Limb (tissue), 2 donors: Measurements from ENCODE around the gene SUSD1.
"Not testable (repeated sequence)": the region's sequence is repeated elsewhere in the genome, so short reads cannot be mapped to it uniquely, and the experiment has no call there.

Experiments used
- DNase-seq, 2 donors: peaks; one replicate each; pipeline ENCODE4 v3.0.0-alpha.2; 2016; ENCODE audit errors: extremely low spot score in 2 of 2

SUSD1 gene

GRCh38 chr9:112174965-112175795 lies at the start of gene SUSD1:
Gene SUSD1 (minus strand): TSS chr9:112175297. CDS start chr9:112175235, 62 bp downstream.
- DNase-seq: peak in 1 of 2 donors; percentile 70

GRCh38 chr9:112224401-112225289 lies 49.5 kb upstream of the SUSD1 start:
- DNase-seq: no peak

- no peak for DNase-seq
These were observed 43.8 kb upstream of the SUSD1 start for GRCh38 chr9:112218908-112219307.

- no peak for DNase-seq
These were observed 37.8 kb upstream of the SUSD1 start for GRCh38 chr9:112212926-112213325.

- no peak for DNase-seq
These were observed 32.4 kb upstream of the SUSD1 start for GRCh38 chr9:112207451-112207850.

GRCh38 chr9:112203536-112203935 lies 28.4 kb upstream of the SUSD1 start:
- no peak for DNase-seq

DNA sequence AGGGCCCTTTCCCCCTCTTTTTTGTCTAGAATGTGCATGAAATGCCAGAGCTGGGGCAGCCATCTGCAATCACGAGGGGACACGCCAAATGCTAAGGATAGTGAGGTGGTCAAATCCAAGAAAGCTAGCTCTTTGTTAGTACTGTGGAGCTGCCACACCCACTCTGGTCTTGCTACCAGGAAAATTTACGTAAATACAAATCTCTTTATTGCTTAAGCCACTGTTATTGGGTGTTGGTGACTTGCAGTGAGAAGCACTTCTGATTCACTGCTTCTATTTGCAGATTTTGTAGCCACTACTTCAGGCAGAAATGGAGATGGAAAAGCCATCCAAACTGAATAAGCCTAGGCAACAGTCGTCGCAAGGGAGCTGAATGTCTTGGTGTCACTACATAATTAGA lies 25.6 kb upstream of the SUSD1 start:
- DNase-seq: no peak

DNA sequence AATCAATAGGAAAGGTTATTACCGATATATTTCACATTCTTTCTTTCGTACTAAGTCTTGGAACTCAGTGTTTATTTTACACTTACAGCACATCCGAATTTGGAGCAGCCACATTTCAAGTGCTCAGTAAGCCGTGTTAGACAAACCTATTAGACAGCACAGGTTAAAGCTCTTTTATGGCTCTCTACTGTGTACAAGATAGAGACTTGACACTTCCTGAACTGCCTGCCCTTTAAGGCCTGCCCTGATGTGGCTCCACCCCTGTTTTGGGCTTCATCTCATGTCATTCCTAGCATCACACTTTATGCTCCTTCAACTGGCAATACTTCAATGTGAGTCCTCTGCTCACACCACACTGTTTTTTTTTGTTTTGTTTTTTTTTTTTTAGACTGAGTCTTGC lies 23.5 kb upstream of the SUSD1 start:
- DNase-seq: no peak

DNA sequence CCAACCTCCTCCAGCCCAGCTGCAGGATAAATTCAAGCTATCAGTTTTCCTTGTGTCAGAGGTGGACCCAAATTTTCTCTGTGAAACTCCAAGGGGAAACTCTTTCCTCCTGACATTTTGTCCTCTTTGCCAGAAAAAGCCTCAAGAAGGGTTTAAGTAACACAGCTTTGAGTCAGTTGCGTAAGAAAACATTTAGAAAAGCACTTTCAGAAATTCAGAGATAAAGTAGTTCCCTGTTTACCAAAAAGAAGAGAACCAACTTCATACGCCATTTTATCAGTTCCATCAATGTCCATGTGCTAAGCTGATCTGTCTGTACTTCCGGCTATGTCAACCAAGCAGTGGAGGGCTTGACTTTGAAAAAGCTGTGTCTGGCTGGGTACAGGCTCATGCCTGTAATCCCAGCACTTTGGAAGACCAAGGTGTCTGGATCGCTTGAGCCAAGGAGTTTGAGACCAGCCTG lies 19.9 kb upstream of the SUSD1 start:
- no peak for DNase-seq

DNA sequence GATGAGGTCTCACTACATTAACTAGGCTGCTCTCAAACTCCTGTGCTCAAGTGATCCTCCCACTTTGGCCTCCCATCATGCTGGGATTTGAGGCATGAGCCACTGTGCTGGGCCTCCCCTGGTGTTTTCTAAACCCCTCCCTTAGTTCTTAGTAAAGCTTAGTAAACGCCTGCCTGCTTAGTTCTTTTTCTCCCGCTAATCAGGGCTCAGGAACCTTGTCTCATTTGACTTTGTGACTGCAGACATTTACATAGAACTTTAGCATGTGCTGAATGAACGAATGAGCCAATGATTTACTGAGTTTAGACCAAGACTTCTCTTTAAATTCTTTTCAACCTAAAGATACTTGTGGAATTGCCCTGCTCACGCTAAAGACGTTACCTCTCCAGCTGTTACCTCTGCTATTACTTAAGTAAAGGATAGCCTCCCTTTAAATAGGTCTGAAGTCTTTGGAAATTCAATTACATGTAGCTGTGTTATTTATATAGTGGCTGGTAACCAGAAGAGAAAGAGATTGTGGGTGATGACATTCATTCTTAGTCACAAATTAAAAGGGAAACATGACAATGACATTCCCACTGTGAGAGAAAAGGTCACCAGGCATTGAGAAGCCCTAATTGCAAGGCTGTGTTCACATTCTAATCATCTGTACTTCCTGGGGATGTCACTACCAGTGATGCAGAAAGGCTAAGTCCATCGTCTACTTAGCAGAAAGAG lies 18.6 kb upstream of the SUSD1 start:
- no peak for DNase-seq

DNA sequence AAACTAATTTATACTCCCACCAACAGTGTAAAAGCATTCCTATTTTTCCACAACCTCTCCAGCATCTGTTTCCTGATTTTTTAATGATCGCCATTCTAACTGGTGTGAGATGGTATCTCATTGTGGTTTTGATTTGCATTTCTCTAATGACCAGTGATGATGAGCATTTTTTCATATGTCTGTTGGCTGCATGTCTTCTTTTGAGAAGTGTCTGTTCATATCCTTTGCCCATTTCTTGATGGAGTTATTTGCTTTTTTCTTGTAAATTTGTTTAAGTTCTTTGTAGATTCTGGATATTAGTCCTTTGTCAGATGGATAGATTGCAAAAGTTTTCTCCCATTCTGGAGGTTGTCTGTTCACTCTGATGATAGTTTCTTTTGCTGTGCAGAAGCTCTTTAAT lies 15.2 kb upstream of the SUSD1 start:
- not testable (repeated sequence) for DNase-seq

DNA sequence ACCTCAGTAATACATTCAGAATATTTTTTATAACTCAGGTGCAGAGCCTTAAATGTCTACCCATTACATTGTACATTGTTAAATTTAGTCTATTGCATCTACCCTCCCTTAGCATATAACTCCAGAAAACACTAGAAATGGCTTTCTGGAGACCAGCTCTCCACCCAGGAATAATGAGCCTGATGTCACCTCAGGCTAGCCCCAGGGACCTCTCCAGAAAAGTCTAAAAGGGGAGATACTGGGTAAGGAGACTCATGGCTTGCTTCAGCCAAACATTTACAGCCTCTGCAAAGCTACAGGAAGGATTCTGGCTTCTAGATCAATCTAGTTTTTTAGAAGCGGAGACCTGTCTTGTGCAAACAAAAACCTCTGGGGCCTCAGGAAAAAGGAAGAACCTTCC lies 13.8 kb upstream of the SUSD1 start:
- no peak for DNase-seq

- no peak for DNase-seq
These were observed 12.3 kb upstream of the SUSD1 start for GRCh38 chr9:112187404-112187803.

DNA sequence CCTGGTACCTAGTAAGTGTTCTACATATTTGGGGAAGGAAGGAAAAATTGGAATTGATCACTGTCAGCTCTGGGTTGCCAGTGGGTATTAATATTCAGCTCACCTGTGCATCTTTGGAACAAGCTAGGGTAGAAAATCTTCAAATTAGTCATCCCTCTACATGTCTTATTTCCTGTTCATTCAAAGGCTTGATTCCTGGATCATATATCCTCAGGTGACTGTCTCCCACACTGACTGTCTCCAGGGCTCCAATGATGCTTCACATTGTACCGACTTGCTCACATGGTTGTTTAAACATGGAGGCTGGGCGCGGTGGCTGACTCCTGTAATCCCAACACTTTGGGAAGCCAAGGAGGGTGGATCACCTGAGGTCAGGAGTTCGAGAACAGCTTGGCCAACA lies 11.6 kb upstream of the SUSD1 start:
- DNase-seq: no peak

- no peak for DNase-seq
These were observed 9.8 kb upstream of the SUSD1 start for GRCh38 chr9:112184946-112185345.

GRCh38 chr9:112184221-112184620 lies 9.1 kb upstream of the SUSD1 start:
- no peak for DNase-seq

- DNase-seq: no peak
These were observed 5.3 kb upstream of the SUSD1 start for GRCh38 chr9:112180387-112180881.

DNA sequence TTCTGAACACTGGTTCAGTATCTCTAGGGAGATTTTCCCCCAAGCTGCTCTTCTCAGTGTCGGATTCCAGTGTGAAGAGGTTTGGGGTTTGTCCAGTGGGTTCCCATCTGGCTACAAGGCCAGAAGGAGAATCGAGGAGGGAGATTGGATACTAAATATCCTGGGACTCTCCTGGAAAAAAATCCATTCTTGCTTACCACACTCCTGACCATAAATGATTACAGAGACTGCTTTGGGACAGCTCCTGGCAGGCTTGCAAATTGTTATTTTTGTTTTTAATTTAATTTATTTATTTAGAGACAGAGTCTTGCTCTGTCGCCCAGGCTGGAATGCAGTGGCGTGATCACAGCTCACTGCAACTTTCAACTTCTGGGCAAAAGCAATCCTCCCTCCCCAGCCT lies 4.7 kb upstream of the SUSD1 start:
- no peak for DNase-seq

GRCh38 chr9:112176524-112176923 lies 1.4 kb upstream of the SUSD1 start:
- no peak for DNase-seq

- DNase-seq: no peak
These were observed 759 bp upstream of the SUSD1 start for GRCh38 chr9:112175796-112176315.

DNA sequence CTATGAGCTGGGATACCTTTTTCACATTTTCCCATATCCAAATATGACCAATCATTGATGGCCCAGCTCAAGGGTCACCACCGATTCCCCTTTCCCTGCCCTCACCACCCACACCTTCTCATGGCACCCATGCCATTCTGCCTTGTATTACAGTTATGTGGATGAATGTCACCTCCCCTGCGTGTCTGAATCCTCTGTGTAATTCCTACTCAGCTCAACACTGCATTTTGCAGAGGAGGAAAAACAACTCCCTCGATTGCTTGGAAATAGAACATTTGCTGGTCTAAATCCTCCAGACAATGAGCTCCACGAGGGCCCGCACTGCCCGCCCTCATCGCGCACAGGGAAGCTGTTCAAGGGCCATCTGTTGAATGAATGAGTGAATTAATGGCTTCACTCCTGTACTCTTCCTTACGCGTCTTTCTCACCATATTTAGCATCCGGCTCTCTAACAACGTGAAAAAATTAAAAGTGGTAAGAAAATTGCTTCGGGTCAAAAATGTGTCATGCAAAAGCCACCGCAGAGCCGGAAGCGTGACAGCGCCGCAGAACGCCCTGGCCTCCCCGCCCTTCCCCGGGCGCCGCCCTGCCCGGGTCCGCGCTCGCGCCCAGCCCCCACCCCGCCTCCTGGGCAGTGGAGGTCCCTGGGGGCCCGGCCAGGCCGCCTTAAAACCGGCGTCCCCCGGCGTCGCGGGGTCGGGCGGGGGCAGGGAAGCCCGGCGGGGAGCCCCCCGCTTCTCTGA lies 704 bp downstream of the SUSD1 start:
- peak; percentile 10 to 69 for DNase-seq
